Central memory CD4-positive, alpha-beta T cell (primary cell): ENCODE data around the gene STUB1.

Experiments
- DNase-seq: peaks from one replicate; pipeline ENCODE4 v3.0.0; 2022

The STUB1 gene

DNA sequence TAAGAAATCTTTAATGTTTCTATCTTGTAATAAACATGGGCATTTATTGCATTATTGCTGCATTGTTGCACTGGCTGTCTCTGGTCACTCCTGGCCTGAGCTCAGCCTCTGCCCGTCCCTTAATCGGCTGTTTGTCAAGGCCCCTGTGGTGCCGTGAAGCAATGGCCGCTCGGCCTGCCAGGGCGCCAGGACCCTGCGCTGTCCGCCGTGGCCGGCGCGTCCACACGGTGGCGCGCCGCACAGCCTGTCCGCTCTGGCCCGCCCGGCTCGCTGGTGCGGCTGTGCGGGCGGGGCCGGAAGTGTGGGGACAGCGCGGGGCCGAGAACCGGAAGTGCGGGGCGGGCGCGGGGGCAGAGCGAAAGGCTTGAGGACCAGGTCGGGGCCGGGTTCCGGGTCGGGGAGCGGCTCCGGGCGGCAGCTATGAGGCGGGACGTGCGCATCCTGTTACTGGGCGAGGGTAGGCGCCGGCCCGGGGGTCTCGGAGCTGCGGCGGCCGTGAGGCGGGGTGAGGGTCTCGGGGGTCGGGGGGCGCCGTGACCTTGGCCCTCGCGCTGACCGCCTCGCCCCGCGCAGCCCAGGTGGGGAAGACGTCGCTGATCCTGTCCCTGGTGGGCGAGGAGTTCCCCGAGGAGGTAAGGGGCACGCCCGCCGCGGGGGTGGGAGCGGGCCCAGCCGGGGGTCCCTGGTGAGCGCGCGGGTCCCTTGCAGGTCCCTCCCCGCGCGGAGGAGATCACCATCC is 12.3 kb upstream of the STUB1 start, which contains the start of gene RHOT2:
RHOT2 (plus strand) TSS at position 353 of the 739 bp plus-strand sequence; CDS start at position 421, 68 bp downstream.
- DNase-seq: peak; percentile 84

DNA sequence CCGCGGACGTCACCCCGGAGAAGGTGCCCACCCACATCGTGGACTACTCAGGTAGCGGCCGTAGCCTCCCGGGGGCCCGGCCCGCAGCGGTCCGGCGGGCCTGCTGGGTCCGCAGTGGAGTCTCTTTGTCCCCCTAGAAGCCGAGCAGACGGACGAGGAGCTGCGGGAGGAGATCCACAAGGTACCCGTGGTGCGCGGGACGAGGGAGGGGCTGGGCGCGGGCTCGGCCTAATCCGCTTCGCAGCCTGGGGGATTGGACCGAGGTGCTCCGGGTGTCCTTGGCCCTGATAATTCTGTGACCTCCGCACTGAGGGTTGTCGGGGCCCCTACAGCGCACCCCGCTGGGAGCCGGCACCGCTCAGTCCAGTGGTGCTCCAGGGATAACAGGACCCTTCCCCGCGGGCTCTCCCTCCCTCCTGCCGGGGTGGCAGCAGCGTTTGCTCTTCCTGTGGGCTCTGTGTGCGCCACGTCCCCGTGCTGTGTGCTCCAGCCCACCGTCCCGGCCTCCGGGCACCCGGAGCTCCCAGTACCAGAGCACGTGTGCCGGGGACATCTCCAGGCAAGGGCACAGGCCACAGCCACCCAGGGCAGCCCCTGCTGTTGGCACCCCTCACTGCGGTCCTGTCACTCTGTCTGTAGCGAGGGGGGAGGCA is 11.6 kb upstream of the STUB1 start:
- no peak for DNase-seq

DNA sequence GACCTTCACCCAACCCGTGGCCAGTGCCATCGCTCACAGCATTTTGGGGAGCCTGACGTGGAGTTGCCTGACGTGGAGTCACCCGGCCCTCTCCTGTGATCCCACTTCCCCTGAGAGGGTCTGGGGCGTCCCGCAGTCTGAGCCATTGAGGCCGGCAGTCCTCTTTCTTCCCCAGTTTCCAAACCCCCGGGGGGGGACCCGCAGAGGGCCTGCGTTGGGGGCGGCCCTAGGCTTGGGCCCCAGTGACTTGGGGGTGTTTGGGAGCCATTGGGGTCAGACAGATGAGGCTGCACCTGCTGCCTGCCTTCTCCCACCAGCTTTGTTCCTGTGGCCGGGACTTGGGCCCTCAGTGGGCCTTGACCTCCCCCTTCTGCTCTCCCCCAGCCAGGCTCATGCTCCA is 10.5 kb upstream of the STUB1 start:
- no peak for DNase-seq

DNA sequence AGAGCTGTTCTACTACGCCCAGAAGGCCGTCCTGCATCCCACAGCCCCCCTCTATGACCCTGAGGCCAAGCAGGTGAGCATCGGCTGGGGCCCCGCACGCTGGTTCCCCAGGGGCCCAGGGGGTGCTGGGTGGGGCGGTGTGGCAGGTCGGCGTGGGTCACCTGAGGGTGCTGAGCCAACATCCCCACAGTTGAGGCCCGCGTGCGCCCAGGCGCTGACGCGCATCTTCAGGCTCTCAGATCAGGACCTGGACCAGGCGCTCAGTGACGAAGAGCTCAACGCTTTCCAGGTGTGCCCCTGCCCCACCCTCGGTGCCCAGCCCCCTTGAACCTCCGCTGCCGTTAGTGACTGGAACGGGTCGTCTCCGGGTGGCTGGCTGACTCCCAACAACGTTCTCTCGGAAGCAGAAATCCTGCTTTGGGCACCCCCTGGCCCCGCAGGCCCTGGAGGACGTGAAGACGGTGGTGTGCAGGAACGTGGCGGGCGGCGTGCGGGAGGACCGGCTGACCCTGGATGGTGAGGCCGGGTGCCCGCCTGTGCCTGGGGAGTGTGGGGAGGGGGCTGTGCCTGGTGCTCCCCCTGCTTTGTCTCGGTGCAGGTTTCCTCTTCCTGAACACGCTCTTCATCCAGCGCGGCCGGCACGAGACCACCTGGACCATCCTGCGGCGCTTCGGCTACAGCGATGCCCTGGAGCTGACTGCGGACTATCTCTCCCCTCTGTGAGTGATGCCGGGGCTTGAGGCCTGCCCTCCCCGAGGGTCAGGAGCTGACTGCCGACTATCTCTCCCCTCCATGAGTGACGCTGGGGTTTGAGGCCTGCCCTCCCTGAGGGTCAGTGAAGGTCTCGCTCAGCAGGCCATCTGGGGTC is 9.5 kb upstream of the STUB1 start:
- no peak for DNase-seq

GRCh38 chr16:671353-672131 is 8.7 kb upstream of the STUB1 start:
- no peak for DNase-seq

- DNase-seq: no peak
Observed at GRCh38 chr16:672371-672770, 7.8 kb upstream of the STUB1 start.

- DNase-seq: no peak
Observed at GRCh38 chr16:672851-673250, 7.4 kb upstream of the STUB1 start.

GRCh38 chr16:673399-673991 is 6.7 kb upstream of the STUB1 start:
- DNase-seq: no peak

DNA sequence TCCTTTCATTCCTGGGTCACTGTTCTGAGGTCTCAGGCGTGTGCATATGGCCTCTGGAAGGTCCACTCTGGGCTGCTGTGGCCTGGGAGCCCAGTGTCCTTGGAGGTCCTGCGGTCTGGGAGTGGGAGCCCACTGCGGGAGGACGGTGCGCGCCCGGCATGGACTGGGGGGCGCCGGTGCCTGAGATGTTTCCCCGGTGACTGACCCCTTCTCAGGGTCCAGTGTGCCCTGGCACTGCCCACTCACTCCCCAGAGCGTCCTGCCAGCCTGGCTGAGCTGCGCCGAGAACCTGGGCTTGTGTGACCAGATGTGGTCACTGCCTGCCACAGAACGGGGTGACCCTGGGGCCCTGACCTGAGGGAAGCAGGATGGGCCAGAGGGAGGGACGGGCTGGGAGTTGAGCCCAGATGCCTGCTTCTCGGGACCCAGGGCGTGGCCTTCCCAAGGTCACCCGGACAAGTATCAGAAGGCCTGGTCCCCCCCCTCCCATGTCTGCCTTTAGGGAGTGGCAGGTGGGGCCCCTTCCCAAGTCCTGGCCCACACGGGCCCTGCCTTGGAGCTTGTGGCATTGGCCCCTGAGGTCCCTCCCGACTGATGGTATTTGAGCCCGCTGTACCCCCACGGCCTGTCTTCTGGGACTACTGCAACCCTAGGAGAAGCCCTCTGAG is 5.9 kb upstream of the STUB1 start:
- DNase-seq: no peak

DNA sequence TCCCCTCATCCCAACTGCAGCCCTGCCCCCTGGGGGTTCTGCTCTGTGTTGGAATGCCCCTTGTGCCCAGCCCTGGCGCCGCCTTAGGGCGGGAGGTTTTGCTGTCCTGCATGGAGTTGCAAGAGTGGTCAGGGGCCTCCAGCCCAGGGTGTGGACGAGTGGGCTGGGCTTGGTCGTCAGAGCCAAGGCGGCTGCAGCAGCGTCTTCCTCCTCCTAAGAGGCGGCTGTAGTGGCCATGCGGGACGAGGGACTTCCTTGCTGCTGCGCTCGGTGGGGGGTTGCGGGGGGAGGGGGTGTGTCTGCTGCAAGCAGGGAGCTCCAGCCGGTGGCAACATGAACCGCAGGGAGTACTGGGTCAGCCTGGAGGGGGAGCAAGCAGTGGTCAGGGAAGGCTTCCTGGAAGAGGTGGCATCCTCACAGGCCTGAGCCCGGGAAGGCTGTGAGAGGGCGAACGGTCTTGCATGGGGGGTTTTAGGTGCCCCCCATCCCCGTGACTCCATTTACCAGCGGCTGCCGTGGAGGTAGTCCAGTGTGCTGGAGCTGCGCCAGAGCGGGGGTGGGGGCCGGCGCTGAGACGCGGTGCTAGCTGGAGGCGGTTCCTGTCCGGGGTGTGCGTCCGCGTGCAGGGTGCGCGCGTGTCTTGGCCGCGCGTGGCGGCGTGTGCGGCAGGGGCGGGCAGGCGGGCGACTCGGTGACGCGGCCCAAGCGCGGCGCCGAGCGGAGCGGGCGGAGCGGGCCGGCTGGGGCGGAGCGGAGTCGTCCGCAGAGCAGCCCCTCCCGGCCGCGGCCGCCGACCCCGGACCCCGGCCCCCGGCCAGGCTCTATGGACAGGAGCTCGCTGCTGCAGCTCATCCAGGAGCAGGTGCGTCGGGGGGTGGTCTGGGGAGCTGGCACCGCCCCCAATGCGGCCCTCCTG is 5.0 kb upstream of the STUB1 start, which contains the start of gene RHBDL1:
RHBDL1 (plus strand) TSS at position 704 of the 916 bp plus-strand sequence; CDS start at position 824, 120 bp downstream.
- no peak for DNase-seq

DNA sequence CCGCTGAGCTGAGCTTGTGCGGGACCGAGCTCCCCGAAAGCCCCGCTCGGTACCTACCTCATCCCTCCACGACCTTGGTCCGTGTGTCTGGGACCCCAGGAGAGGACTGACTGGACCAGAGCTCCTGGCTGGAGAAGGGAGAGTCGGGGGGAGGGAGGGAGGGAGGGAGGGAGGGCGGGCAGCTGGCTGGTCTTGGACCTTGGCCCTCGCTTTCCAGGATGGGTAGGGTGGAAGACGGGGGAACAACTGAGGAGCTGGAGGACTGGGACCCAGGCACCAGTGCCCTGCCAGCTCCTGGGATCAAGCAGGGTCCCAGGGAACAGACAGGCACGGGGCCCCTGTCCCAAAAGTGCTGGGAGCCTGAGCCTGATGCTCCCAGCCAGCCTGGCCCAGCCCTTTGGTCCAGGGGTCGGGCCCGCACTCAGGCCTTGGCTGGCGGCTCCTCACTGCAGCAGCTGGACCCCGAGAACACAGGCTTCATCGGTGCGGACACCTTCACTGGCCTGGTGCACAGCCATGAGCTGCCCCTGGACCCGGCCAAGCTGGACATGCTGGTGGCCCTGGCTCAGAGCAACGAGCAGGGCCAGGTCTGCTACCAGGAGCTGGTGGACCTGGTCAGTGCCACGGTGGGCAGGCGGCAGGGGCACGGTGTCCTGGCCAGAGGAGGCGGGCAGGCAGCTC is 4.2 kb upstream of the STUB1 start:
- DNase-seq: no peak

GRCh38 chr16:676565-676902 is 3.7 kb upstream of the STUB1 start:
- DNase-seq: no peak

- peak; percentile 67 for DNase-seq
Observed at GRCh38 chr16:676913-677312, 3.3 kb upstream of the STUB1 start.

- DNase-seq: no peak
Observed at GRCh38 chr16:677316-678190, 2.7 kb upstream of the STUB1 start.

GRCh38 chr16:678209-678857 is 1.9 kb upstream of the STUB1 start:
- no peak for DNase-seq

- DNase-seq: peak; percentile 33
Observed at GRCh38 chr16:678858-679813, 1.1 kb upstream of the STUB1 start.

- DNase-seq: no peak
Observed at GRCh38 chr16:680625-680945, 375 bp downstream of the STUB1 start.
